Stimulated activated CD8-positive, alpha-beta memory T cell treated with anti-CD3 and anti-CD28 coated beads, Interleukin-4, amount 100 ng/mL, for 4 hours (primary cell): ENCODE measurements around the gene NFIC.
"Not testable (repeated sequence)": the region's sequence is repeated elsewhere in the genome, so short reads cannot be mapped to it uniquely, and the experiment has no call there.

Source experiments
- DNase-seq, 2 donors: peaks; one replicate each; pipeline ENCODE4 v3.0.0-alpha.2; 2020; ENCODE audit warnings: low read depth in 2 of 2, low spot score in 1 of 2

NFIC gene

GRCh38 chr19:3448616-3449334, 82.4 kb downstream of the NFIC start:
- no peak for DNase-seq

DNA sequence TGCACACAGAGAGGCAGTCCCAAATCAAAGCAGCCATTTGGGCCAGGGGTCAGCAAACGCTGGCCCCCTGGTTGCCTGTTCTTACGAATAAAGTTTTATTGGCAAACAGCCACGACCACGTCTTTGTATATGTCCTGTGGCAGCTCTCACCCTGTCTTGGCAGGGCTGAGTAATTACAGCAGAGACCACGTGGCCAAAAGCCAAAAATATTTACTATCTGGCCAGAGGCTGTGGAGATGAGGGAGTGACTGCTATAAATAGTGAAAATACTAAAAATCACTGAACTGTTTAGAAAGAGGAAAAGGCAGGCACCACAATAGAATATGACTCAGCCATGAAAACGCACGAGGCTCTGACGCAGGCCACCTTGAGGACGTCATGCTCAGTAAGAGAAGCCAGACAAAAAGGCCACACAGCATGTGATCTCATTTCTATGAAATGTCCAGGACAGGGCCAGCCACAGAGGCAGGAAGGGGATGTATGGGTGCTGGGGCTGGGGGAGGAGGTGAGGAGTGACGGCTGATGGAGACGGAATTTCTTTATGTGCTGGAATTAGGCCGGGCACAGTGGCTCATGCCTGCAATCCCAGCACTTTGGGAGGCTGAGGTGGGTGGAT, 84.5 kb downstream of the NFIC start:
- DNase-seq, result no peak

DNA sequence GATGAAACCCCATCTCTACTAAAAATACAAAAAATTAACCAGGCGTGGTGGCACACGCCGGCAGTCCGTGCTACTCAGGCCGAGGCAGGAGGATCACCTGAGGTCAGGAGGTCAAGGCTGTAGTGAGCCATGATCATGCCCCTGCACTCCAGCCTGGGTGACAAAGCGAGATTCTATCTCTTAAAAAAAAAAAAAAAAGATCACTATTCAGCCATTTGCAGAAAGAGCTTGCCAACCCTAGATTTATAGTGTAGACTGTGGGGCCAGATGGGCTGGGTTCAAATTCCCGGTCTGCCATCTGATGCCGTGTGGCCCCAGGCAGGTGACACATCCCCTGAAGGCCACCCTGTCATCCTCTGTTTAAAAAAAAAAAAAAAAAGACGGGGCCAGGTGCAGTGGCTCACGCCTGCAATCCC, 85.1 kb downstream of the NFIC start:
- DNase-seq, result no peak

- DNase-seq, result no peak
Measured at GRCh38 chr19:3452171-3452941, 86.0 kb downstream of the NFIC start.

DNA sequence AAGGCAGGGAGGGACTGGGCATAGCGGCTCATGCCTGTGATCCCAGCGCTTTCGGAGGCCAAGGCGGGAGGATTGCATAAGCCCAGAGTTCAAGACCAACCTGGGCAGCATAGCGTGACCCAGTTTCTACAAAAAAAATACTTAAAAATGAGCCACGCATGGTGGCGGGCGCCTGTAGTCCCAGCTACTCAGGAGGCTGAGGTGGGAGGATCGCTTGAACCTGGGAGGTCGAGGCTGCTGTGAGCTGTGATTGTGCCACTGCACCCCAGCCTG, 86.5 kb downstream of the NFIC start:
- not testable (repeated sequence) for DNase-seq

- no peak for DNase-seq
Measured at GRCh38 chr19:3453840-3454239, 87.5 kb downstream of the NFIC start.

- no peak for DNase-seq
Measured at GRCh38 chr19:3454656-3455392, 88.4 kb downstream of the NFIC start.

DNA sequence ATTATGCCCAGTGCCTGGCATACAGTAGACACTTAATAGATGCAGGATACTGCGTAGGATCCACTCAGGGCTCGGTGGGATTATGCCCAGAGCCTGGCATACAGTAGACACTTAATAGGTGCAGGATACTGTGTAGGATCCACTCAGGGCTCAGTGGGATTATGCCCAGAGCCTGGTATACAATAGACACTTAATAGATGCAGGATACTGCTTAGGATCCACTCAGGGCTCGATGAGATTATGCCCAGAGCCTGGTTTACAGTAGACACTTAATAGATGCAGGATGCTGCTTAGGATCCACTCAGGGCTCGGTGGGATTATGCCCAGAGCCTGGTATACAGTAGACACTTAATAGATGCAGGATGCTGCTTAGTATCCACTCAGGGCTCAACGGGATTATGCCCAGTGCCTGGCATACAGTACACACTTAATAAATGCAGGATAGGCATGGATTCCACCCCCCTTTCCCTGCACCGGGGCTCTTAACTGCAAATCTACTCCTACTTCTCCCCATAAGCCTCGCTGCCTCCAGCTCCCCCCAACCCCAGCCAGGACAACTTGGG, 89.1 kb downstream of the NFIC start:
- no peak for DNase-seq

DNA sequence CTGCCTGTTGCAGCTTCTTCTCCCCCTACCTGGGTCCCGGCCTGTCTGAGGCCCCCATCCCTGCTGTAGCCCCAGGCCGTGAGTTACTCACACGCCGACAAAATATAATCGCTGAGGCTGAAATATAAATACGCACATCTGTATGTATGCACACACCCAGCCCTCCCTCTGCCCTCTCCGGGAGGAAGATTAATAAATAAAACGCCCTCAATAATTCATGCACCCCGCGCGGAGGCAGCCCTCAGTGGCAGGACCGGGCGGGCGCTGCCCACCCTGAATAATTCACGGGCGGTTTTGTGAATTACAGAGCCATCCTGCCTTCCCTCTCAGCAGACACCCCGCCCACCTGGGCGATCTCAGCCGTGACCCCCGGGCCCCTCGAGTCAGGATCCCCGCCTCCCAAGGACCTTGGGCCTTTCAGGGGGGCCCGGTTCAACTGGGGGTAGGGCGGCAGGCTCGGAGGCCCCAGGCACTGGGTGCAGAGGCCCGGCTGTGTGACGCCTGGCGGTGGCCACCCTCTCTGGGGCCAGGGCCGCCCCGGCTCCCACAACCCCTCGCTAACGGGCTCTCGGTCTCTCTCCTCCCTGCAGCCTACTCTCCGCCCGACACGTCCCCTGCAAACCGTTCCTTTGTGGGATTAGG, 89.7 kb downstream of the NFIC start:
- DNase-seq, result no peak

DNA sequence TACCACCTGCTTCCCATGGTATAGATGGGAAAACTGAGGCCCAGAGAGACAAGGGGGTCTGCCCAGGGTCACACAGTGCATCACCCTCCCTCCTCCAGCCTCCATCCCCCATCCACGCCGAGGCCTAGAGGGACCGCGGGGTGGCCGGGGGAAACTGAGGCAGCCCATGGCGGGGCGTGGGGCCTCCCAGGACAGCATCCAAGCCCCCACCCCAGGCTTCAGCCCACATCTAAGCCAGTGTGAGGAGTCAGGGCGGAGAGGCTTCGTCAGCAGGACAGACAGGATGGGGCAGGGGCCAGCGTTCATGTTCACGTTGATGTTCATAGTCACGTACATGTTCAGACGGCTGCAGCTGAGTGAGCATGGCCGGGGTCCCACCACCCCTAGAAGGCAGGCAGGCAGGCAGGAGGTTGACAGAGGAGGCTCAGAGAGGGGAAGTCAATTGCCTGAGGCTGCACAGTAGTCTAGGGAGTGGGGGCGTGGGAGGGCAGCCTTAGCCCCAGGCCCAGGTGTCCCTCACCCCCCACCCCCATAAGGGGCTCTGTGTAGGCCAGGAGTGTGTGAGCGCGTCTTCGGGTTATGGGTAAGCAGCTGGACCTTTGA, 90.6 kb downstream of the NFIC start:
- DNase-seq, result no peak

- no peak for DNase-seq
Measured at GRCh38 chr19:3457528-3458228, 91.3 kb downstream of the NFIC start.

DNA sequence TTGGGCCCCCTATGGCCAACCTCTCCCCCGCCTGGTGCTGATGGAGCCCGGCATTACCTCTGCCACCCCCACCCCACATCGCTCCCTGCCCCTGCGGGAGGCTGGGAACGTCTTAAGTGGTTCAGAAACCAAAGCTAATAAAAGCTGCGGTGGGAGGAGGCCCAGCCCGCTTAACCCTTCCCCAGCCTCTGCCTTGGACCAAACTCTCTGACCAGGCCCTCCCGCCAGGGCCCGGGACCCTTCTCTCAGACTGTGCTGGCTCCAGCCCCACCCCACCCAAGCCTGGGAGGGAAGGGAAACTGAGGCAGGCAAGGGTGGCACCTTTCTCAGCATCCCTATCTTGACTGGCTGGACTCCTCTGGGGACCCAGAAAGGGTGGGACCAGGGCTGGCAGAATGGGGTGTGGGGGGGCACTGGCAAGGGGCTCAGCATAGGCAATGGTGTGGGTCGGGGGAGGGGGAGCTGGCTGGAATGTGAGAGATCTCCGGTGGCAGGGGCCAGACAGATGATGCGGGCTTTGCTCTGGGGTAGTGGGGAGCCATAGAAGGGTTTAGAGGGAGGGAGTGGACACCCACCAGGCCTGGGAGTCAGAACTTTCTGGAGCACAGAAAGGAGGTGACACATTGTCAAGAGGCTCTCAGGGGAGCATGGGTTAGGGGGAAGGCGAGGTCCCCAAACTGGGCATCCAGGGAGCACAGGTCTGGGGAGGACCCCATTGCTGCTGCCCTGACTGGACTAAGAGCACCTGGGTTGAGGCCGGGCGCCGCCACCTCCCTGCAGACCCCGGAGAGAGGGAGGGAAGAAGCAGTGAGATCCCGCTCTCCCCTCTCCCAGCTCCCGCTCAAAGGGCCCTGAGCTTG, 92.1 kb downstream of the NFIC start:
- DNase-seq, result no peak

GRCh38 chr19:3459089-3459881, 92.9 kb downstream of the NFIC start:
- no peak for DNase-seq

DNA sequence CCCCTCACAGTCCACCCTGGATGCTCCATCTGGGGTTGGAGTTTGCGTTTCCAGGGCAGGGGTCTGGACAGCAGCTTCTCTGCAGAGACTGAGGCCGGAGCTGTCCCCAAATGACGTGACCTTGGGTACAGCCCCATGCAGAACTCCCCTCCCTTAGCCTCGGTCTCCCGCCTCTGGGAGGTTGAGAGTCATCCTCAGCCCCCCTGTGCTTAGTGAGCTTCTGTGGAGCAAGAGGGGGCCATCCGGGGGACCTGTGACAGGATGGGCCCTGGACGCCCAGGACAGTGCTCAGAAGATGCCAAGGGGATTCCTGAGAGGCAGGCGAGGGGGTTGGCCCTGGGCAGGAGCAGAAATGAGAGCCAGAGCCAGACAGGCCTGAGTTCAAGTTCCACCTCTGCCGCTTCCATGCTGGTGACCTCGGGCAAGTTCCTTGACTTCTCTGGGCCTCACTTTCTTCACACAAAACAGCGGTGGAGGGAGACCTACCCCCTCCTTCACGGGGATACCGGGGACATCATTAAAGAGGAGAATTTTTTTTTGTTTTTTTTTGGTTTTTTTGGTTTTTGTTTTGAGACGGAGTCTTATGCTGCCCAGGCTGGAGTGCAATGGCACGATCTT, 93.7 kb downstream of the NFIC start:
- no peak for DNase-seq

DNA sequence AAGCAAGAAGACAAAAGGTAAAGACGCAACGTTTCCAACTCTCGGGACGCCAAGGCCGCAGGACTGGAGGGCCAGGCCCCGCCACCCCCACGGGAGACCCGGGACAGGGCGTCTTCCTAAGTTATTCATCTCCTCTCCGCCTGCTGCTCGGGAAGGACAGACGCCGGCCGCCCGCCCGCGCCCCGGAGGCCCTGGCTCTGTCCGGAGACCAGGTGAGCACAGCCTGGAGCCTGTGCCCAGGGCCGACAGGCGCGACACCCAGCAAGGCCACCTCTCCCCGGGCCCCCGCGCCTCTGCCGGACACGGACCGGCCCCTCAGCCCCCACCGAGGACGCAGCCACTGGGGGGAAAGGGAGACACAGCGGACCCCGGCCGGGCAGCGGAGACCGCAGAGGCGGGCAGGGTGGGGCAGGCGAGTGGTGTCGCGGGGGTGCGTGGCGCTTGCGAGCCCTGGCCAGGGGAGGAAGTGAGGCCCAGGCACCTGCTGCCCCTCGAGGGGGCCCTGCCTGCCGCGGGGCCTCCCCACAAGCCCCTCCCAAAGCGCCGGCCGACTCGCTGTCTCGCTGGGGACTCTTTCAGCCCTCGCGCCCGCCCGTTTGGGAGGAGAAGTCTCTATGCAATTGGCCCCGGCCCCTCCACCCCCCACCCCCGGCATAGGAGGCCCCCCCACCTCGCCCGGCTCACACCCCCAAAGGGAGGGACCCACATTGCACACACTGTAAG, 96.8 kb downstream of the NFIC start:
- DNase-seq, result no peak

DNA sequence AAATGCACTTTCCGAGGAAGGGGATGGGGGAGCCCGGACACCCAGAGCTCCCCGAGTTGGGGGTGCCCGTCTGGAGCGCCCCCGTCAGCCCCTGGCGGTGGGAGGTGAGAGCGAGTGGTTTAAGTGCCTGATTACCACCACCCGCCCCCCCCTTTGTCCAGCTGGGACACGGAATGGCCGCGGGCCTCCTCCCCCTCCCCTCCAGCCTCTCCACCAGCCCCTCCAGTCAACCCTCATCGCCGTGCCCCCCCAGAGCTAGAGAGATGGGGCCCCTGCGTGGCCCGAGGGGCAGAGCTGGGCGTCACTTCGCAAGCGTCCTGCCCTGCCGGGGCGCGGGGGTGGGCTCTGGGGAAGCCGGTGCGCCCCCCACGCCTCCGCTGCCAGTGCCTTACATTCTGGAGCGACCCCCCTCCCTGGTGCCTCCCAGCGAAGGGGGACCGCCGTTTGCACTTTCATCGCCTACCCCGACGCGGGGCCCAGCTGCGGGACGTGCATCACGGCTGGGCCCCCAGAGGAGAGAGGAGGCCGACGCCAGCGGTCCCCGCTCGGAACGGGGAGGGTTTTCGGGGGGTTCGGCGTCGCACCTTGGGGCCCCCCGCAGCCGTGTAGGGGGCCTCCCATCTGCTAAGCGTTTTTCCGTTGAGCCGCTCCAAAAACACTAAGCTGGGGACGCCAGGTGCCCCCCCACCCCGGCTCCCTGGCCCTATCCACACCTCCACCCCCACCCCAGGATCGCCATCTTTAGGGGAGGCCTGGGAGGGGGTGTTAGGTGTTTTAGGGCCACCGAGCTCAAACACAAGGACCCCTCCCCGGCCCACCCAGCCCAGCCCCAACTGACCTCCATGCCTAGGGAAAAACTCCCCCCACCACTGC, 97.6 kb downstream of the NFIC start:
- DNase-seq, result no peak
